SK-N-MC (cell line): ENCODE results near the gene RNF5.

Experiments
- DNase-seq: peaks from one replicate; pipeline ENCODE4 v3.0.0-alpha.2; 2011; ENCODE audit warnings: low read depth, low spot score
- H3K27ac ChIP-seq: fragments of 200-600 bp; sonication (generic); 2 replicates; pipeline ENCODE4 v1.5.1; 2016; ENCODE audit warnings: mixed run types
- H3K36me3 ChIP-seq: fragments of 200-600 bp; sonication (generic); 2 replicates; pipeline ENCODE4 v1.6.1; 2017; ENCODE audit warnings: antibody characterized with exemption, low read length, mixed read lengths; ENCODE audit not compliant: insufficient read depth
- H3K4me3 ChIP-seq: fragments of 200-600 bp; sonication (generic); 2 replicates; pipeline ENCODE4 v1.5.1; 2016
- H3K9ac ChIP-seq: fragments of 200-600 bp; sonication (generic); 2 replicates; pipeline ENCODE4 v1.8.0; 2017; ENCODE audit warnings: mixed run types, mixed read lengths; ENCODE audit not compliant: insufficient read length
- H3K9me3 ChIP-seq: fragments of 200-600 bp; sonication (generic); 2 replicates; pipeline ENCODE4 v1.6.1; 2017; ENCODE audit warnings: low read depth, mild to moderate bottlenecking, antibody characterized with exemption, low read length, moderate library complexity, mixed read lengths
- EZH2 ChIP-seq: fragments of 200-600 bp; sonication (generic); IDR thresholded peaks from one replicate; pipeline ENCODE4 v1.6.1; 2017; ENCODE audit warnings: antibody characterized with exemption
- FOXP2 ChIP-seq: optimal IDR thresholded peaks from 2 replicates; pipeline ENCODE3; 2011; ENCODE audit warnings: mild to moderate bottlenecking, moderate library complexity; ENCODE audit not compliant: insufficient read depth; ENCODE audit errors: extremely low read length, control extremely low read depth
- POLR2AphosphoS5 ChIP-seq: IDR thresholded peaks from 2 replicates; pipeline ENCODE4 v1.6.1; 2012; ENCODE audit warnings: mild to moderate bottlenecking, low read depth, low read length, borderline replicate concordance

The RNF5 gene

GRCh38 chr6:32170294-32170693 lies 7.9 kb upstream of the RNF5 start:
- no peak for DNase-seq
- no peak overlapping the region for H3K27ac ChIP-seq
- no peaks in the 10 kb centered on the region for H3K9me3 ChIP-seq
- no peak for TF ChIP-seq EZH2
- TF ChIP-seq FOXP2 = no peak
- no peak for TF ChIP-seq POLR2AphosphoS5
- no peak overlapping the region for H3K4me3 ChIP-seq
- H3K9ac ChIP-seq = no peak overlapping the region
- H3K36me3 ChIP-seq = peaks cover 45% of the 10 kb centered on the region

DNA sequence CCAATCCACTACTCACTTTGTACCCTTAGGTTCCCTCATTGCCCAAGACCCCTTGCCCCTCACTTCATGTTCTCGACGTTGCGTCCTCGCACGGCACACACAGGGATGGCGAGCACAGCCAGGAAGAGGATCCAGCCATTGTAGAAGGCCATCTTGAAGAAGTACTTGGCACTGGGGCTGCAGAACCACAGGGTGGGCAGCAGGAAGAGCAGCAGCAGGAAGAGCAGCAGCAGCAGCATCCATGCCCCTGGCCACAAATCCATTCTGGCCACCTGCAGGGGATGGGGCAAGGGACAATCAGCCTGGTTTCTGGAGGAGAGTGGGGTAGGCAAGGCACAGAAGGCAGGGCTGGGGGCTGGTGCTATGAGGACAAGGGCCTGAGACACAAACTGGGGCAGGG lies 7.0 kb upstream of the RNF5 start:
- DNase-seq = no peak
- Histone ChIP-seq H3K27ac (no peak overlapping the region), H3K4me3 (no peak overlapping the region), H3K9me3 (no peaks in the 10 kb centered on the region), H3K36me3 (peaks cover 45% of the 10 kb centered on the region), H3K9ac (no peak overlapping the region)
- no peak for TF ChIP-seq EZH2
- no peak for TF ChIP-seq FOXP2
- no peak for TF ChIP-seq POLR2AphosphoS5

GRCh38 chr6:32173051-32173727 lies 5.0 kb upstream of the RNF5 start:
- TF ChIP-seq POLR2AphosphoS5 (no peak), FOXP2 (no peak), EZH2 (no peak)
- H3K9ac ChIP-seq = no peak overlapping the region
- no peak overlapping the region for H3K4me3 ChIP-seq
- H3K9me3 ChIP-seq = no peaks in the 10 kb centered on the region
- DNase-seq = no peak
- H3K36me3 ChIP-seq = peaks cover 32% of the 10 kb centered on the region
- H3K27ac ChIP-seq = no peak overlapping the region

DNA sequence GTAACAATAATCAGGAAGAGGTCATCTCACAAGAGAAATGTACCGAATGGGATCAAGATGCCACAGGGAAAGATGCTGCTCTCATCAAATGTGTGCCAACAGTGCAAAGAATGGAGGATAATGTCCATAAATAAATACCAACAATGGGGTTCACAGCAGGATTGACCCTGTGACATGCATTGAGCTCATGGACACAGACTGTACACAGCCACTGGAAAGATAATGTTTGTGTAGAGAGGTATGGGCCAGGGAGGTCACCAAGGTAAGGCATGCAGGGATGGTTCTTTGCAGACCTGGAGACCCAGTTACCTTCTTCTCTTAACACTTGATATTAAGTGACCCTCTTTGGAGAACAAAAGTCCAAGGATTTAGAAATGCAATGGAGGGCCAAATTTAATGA lies 3.8 kb upstream of the RNF5 start:
- TF ChIP-seq FOXP2 = no peak
- TF ChIP-seq POLR2AphosphoS5 = no peak
- TF ChIP-seq EZH2 = no peak
- peaks cover 22% of the 10 kb centered on the region for H3K36me3 ChIP-seq
- no peaks in the 10 kb centered on the region for H3K9me3 ChIP-seq
- DNase-seq = no peak
- H3K9ac ChIP-seq = no peak overlapping the region
- H3K27ac ChIP-seq = no peak overlapping the region
- H3K4me3 ChIP-seq = peak overlapping the region; percentile 89

- Histone ChIP-seq H3K36me3 (peaks cover 15% of the 10 kb centered on the region; the same call in 1 of the 2 replicates), H3K4me3 (peak overlapping the region; percentile 89), H3K27ac (no peak overlapping the region), H3K9me3 (no peaks in the 10 kb centered on the region), H3K9ac (peak overlapping the region; percentile 95)
- no peak for DNase-seq
- TF ChIP-seq EZH2 (no peak), POLR2AphosphoS5 (no peak), FOXP2 (no peak)
Observed at GRCh38 chr6:32175322-32175710, 2.9 kb upstream of the RNF5 start.

DNA sequence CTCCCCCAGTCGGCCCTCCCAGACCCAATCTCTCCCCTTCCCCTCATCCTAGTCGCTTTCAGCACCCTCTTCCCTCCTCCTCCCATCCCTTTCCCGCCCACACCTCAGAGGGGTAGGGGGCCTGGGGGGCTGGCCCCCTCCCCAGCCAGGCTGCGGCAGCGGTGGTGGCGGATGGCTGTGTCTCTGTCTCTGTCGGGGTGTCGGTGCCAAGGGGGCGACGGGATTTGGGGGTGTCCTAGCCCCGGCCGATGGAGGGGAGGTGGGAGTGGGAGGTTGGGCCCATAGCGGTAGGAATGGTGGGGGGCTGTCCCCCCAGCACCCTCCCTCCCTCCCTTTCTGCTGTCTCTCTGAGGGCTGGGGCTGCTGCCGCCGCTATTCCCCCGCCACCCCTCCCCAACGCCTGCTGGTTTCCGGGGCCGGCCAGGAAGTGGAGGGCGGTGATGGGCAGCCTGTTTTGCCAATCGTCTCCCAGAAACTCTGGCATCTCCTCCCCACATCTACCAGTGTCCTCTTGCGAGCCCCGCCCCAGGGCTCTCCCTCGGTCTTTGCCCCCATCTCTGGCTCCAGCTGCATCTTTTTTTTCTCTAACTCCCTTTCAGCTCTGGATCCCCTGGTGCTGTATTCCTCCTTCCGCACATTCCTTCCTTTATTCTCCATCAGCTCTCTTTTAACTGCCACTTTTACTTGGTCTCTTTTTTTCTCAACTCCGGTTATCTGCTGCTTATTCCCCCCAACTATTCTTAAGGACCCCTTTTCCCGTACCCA lies 2.3 kb upstream of the RNF5 start, which contains the start of gene AGPAT1:
Gene AGPAT1, minus strand, starts transcription at position 374 of the 765 bp plus-strand sequence. CDS start 4,588 bp downstream, outside the sequence.
- Histone ChIP-seq H3K9me3 (no peaks in the 10 kb centered on the region), H3K4me3 (peak within 1 kb of the TSS; percentile 89), H3K9ac (peak within 1 kb of the TSS; percentile 95), H3K36me3 (peaks cover 12% of the 10 kb centered on the region; the same call in 1 of the 2 replicates), H3K27ac (peak within 1 kb of the TSS; percentile 99)
- no peak for DNase-seq
- TF ChIP-seq POLR2AphosphoS5 = peak; percentile 86
- TF ChIP-seq EZH2 = no peak

GRCh38 chr6:32176476-32177182 lies 1.6 kb upstream of the RNF5 start:
- peak overlapping the region; percentile 89 for H3K4me3 ChIP-seq
- TF ChIP-seq EZH2 (no peak), FOXP2 (no peak), POLR2AphosphoS5 (no peak)
- H3K27ac ChIP-seq = peak overlapping the region; percentile 99
- H3K9ac ChIP-seq = peak overlapping the region; percentile 92
- no peaks in the 10 kb centered on the region for H3K9me3 ChIP-seq
- peaks cover 10% of the 10 kb centered on the region; the same call in 1 of the 2 replicates for H3K36me3 ChIP-seq
- no peak for DNase-seq

- peak; percentile 69 for TF ChIP-seq POLR2AphosphoS5
- no peak for TF ChIP-seq EZH2
- peak; percentile 43 for TF ChIP-seq FOXP2
- no peak for DNase-seq
Observed at GRCh38 chr6:32177183-32177787, 920 bp upstream of the RNF5 start.

More at GRCh38 chr6:32177183-32177787, 920 bp upstream of the RNF5 start:
- peaks cover 11% of the 10 kb centered on the region; the same call in 1 of the 2 replicates for H3K36me3 ChIP-seq
- peak overlapping the region; percentile 92 for H3K9ac ChIP-seq
- peak overlapping the region; percentile 99 for H3K27ac ChIP-seq
- H3K4me3 ChIP-seq = peak overlapping the region; percentile 89
- H3K9me3 ChIP-seq = no peaks in the 10 kb centered on the region
